Melanocyte of skin (primary cell): ENCODE data around the gene DENND4C. TPM values are rescaled to one million over a fixed set of nuclear protein-coding genes. Genes with fewer than 3 reads are reported as not detected.

Experiments used
- total RNA-seq, 2 donors: library from RNA; depleted of rRNA; stranded (reverse); fragments of >200 nt; gene quantifications; 2 replicates each; pipeline ENCODE4 v1.2.3, GENCODE V29; 2012

The DENND4C gene
- total RNA-seq: 10 to 100 TPM; 64.6 to 66.8 TPM

GRCh38 chr9:19230355-19231125 lies at the start of gene DENND4C:
TSS of gene DENND4C (plus strand) at chr9:19230693. CDS start at chr9:19276175, 45,482 bp downstream.

GRCh38 chr9:19408693-19409400 lies 178.4 kb downstream of the DENND4C start, which contains the start of gene ACER2:
TSS of gene ACER2 (plus strand) at chr9:19409009. CDS start at chr9:19409085, 76 bp downstream.

Other genes with a start within 250 kb of the DENND4C start
- under 1 TPM in 1 of 2 donors, not detected in 1; under 0.01 TPM for gene SAXO1, start 197.5 kb upstream of the DENND4C start, total RNA-seq
- gene RRAGA, start 181.3 kb upstream of the DENND4C start, total RNA-seq: 10 to 100 TPM; 52.0 to 53.6 TPM
- 10 to 100 TPM; 24.4 to 34.0 TPM for gene HAUS6, start 127.8 kb upstream of the DENND4C start, total RNA-seq
- gene PLIN2, start 103.2 kb upstream of the DENND4C start, total RNA-seq: 100 to 1,000 TPM; 136 to 163 TPM
- gene RPS6, start 149.5 kb downstream of the DENND4C start, total RNA-seq: 100 to 1,000 TPM; 477 to 896 TPM
- gene ACER2, start 178.3 kb downstream of the DENND4C start, total RNA-seq: 1 to 10 TPM; 1.7 to 2.3 TPM